SK-N-SH (cell line): ENCODE measurements around the gene PGLYRP4. TPM values are rescaled to one million over a fixed set of nuclear protein-coding genes. Genes with fewer than 3 reads are reported as not detected.

Experiments
- CTCF ChIA-PET: fragments of 300-600, 350-600 bp; formaldehyde crosslinking; extraction: SDS; loops from one replicate; lab custom pipeline; 2021; lab: Yijun Ruan, JAX
- POLR2A ChIA-PET: fragments of 350-600 bp; sonication (Branson Sonifier 250); formaldehyde crosslinking; extraction: SDS; loops from one replicate; lab custom pipeline; 2020; ENCODE audit warnings: antibody characterized with exemption, inconsistent platforms; lab: Yijun Ruan, JAX
- DNase-seq: peaks from one replicate; pipeline ENCODE4 v3.0.0; 2012
- H2AFZ ChIP-seq: fragments of 200-600 bp; sonication (generic); 2 replicates; pipeline ENCODE4 v1.8.1; 2016; ENCODE audit warnings: antibody characterized with exemption, mild to moderate bottlenecking, low read depth
- H3F3A ChIP-seq: fragments of 200-600 bp; sonication (generic); replicated peaks from 2 replicates; pipeline ENCODE3; 2016; ENCODE audit warnings: antibody characterized with exemption, mild to moderate bottlenecking; ENCODE audit not compliant: insufficient read depth
- H3K27ac ChIP-seq, 2 experiments: fragments of 200-500 bp in 1 of 2; fragments of 200-600 bp in 1 of 2; sonication (Bioruptor generic) in 1 of 2; sonication (generic), shearing (Covaris generic) in 1 of 2; 2 replicates each; pipeline versions ENCODE4 v1.5.1 to v1.6.1; 2014 to 2016; ENCODE audit warnings: low read depth in 2 of 2, inconsistent platforms in 1 of 2, low read length in 1 of 2, mild to moderate bottlenecking in 1 of 2, mixed read lengths in 1 of 2
- H3K27me3 ChIP-seq: fragments of 200-600 bp; sonication (generic), shearing (Covaris generic); 2 replicates; pipeline ENCODE4 v1.6.1; 2016; ENCODE audit warnings: mixed run types; ENCODE audit not compliant: insufficient read depth
- H3K36me3 ChIP-seq, 2 experiments: fragments of 200-500 bp in 1 of 2; fragments of 200-600 bp in 1 of 2; sonication (Bioruptor generic) in 1 of 2; sonication (generic) in 1 of 2; replicated peaks in 1 of 2; 2 replicates each; pipeline versions ENCODE3 to v1.5.1; 2014 to 2016; ENCODE audit warnings: low read length in 1 of 2, mild to moderate bottlenecking in 1 of 2; ENCODE audit not compliant: insufficient read depth in 2 of 2, control insufficient read depth in 1 of 2
- H3K4me1 ChIP-seq, 2 experiments: fragments of 200-500 bp in 1 of 2; fragments of 200-600 bp in 1 of 2; sonication (Bioruptor generic) in 1 of 2; sonication (generic), shearing (Covaris generic) in 1 of 2; 2 replicates each; pipeline versions ENCODE4 v1.5.1 to v1.6.1; 2014 to 2016; ENCODE audit warnings: low read depth in 1 of 2, low read length in 1 of 2, mixed run types in 1 of 2; ENCODE audit not compliant: insufficient read depth in 2 of 2, control insufficient read depth in 1 of 2
- H3K4me2 ChIP-seq: fragments of 200-600 bp; sonication (generic), shearing (Covaris generic); 2 replicates; pipeline ENCODE4 v1.6.1; 2017; ENCODE audit warnings: mixed run types
- H3K4me3 ChIP-seq, 2 experiments: fragments of 200-500 bp in 1 of 2; fragments of 200-600 bp in 1 of 2; sonication (Bioruptor generic) in 1 of 2; sonication (generic), shearing (Covaris generic) in 1 of 2; 2 replicates each; pipeline versions ENCODE4 v1.5.1 to v1.8.1; 2014 to 2016; ENCODE audit warnings: low read depth in 2 of 2, inconsistent platforms in 1 of 2, low read length in 1 of 2, mild to moderate bottlenecking in 1 of 2, mixed read lengths in 1 of 2, moderate library complexity in 1 of 2
- H3K79me2 ChIP-seq: fragments of 200-600 bp; sonication (generic); 2 replicates; pipeline ENCODE4 v1.8.1; 2017; ENCODE audit warnings: mild to moderate bottlenecking; ENCODE audit not compliant: insufficient read depth
- H3K9ac ChIP-seq: fragments of 200-600 bp; sonication (generic); 2 replicates; pipeline ENCODE4 v1.6.1; 2017; ENCODE audit warnings: mixed run types
- H3K9me2 ChIP-seq: fragments of 200-600 bp; sonication (generic); 2 replicates; pipeline ENCODE4 v1.6.1; 2017; ENCODE audit warnings: mixed run types
- H3K9me3 ChIP-seq: fragments of 200-600 bp; sonication (generic); 2 replicates; pipeline ENCODE4 v1.6.1; 2017; ENCODE audit warnings: mixed run types, mild to moderate bottlenecking, moderate library complexity
- H4K20me1 ChIP-seq: fragments of 200-600 bp; sonication (generic); 2 replicates; pipeline ENCODE4 v1.6.1; 2017; ENCODE audit warnings: mild to moderate bottlenecking, mixed run types; ENCODE audit not compliant: insufficient read depth
- CHD2 ChIP-seq: fragments of 150-350 bp; IDR thresholded peaks from 2 replicates; pipeline ENCODE4 v1.6.1; 2018; ENCODE audit warnings: low read length; ENCODE audit not compliant: partially characterized antibody
- ELF1 ChIP-seq: IDR thresholded peaks from 2 replicates; pipeline ENCODE4 v1.4.0; 2012
- FOSL2 ChIP-seq: IDR thresholded peaks from 2 replicates; pipeline ENCODE4 v1.4.0; 2012; ENCODE audit warnings: low read depth, mild to moderate bottlenecking, moderate library complexity, borderline replicate concordance
- FOXJ3 ChIP-seq: sonication (generic); formaldehyde crosslinking; IDR thresholded peaks from 2 replicates; pipeline ENCODE4 v1.5.1; 2020; ENCODE audit warnings: mild to moderate bottlenecking, missing genetic modification reagents
- GABPA ChIP-seq: IDR thresholded peaks from 2 replicates; pipeline ENCODE4 v1.4.0; 2012; ENCODE audit warnings: low read depth, mild to moderate bottlenecking
- GATA2 ChIP-seq: sonication (generic); formaldehyde crosslinking; IDR thresholded peaks from 2 replicates; pipeline ENCODE4 v1.5.0; 2020; ENCODE audit warnings: mild to moderate bottlenecking, missing genetic modification reagents
- JUND ChIP-seq: IDR thresholded peaks from 2 replicates; pipeline ENCODE4 v1.4.0; 2012
- MEF2A ChIP-seq: IDR thresholded peaks from 2 replicates; pipeline ENCODE4 v1.4.0; 2012; ENCODE audit warnings: low read depth, borderline replicate concordance
- MXI1 ChIP-seq: IDR thresholded peaks from 2 replicates; pipeline ENCODE4 v1.6.1; 2012; ENCODE audit warnings: mild to moderate bottlenecking, low read depth, low read length, improper control_type of control experiment
- NRF1 ChIP-seq: IDR thresholded peaks from 2 replicates; pipeline ENCODE4 v1.6.1; 2012; ENCODE audit warnings: low read depth, mild to moderate bottlenecking, low read length
- RFX5 ChIP-seq: IDR thresholded peaks from 2 replicates; pipeline ENCODE4 v1.6.1; 2012; ENCODE audit warnings: mild to moderate bottlenecking, improper control_type of control experiment, low read length
- RXRA ChIP-seq: IDR thresholded peaks from 2 replicates; pipeline ENCODE4 v1.4.0; 2012; ENCODE audit warnings: low read depth, mild to moderate bottlenecking, borderline replicate concordance
- SMC3 ChIP-seq: IDR thresholded peaks from 2 replicates; pipeline ENCODE4 v1.6.1; 2012; ENCODE audit warnings: low read depth, low read length, improper control_type of control experiment
- WGBS: methylation state at CpG from one replicate; pipeline ENCODE4 v1.1.6; 2017; ENCODE audit warnings: low lambda C conversion rate; 5-methylcytosine and 5-hydroxymethylcytosine counted together
- polyA plus RNA-seq, 3 experiments: library from polyadenylated mRNA; depleted of rRNA; stranded (reverse); fragments of >200 nt; gene quantifications; 2 replicates each; pipeline ENCODE4 v1.2.3, GENCODE V29; 2012
- TF ChIP-seq, protein P1 (sequence below): fragments of 150-350 bp; IDR thresholded peaks from 2 replicates; pipeline ENCODE4 v1.6.1; 2016; ENCODE audit warnings: mild to moderate bottlenecking, low read depth, low read length
- TF ChIP-seq, protein P2 (sequence below): IDR thresholded peaks from 2 replicates; pipeline ENCODE4 v1.4.0; 2012; ENCODE audit warnings: low read depth
- TF ChIP-seq, protein P3 (sequence below): fragments of 150-350 bp; IDR thresholded peaks from 2 replicates; pipeline ENCODE4 v1.6.1; 2017; ENCODE audit warnings: antibody characterized with exemption, low read length, low read depth, borderline replicate concordance
- TF ChIP-seq, protein P4 (sequence below): IDR thresholded peaks from 2 replicates; pipeline ENCODE4 v1.4.0; 2012; ENCODE audit warnings: low read depth, borderline replicate concordance
- TF ChIP-seq, protein P5 (sequence below): fragments of 200-600 bp; sonication (generic); IDR thresholded peaks from 2 replicates; pipeline ENCODE4 v1.6.1; 2017; ENCODE audit warnings: antibody characterized with exemption, mild to moderate bottlenecking, moderate library complexity

The PGLYRP4 gene
- polyA plus RNA-seq, 1 of the 3 experiments (the other 2 are of a cell fraction) = not detected

DNA sequence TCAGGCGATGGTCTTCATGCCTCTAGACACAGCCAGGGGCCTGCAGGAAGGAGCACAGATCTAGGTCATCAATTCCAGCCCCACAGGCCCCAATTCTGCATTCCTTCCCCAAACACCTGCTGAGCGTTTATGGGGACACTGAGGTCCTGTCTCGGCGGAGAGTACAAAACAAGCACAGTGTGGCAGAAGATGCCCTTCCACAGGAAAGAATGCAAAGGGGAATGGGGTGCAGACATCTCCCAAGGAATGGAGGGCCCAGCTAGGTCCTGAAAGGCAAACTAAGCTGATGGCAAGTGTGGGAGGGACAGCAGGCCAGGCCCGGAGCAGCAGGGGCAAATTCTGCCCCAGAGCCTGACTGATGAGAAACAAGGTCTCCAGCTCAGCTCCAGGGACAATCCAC is 45.8 kb upstream of the PGLYRP4 start:
- Histone ChIP-seq H3K9me3 (no peaks in the 10 kb centered on the region), H3K4me1 (no peaks in the 10 kb centered on the region), H4K20me1 (no peaks in the 10 kb centered on the region), H3K4me3 (no peak overlapping the region), H3K36me3 (no peaks in the 10 kb centered on the region), H3K79me2 (no peaks in the 10 kb centered on the region), H3K27ac (no peak overlapping the region), H3K4me2 (no peak overlapping the region), H3K9ac (no peak overlapping the region), H2AFZ (no peak overlapping the region), H3K27me3 (peaks cover 46% of the 10 kb centered on the region), H3F3A (no peaks in the 10 kb centered on the region), H3K9me2 (no peaks in the 10 kb centered on the region)
- TF ChIP-seq, protein P1, sequence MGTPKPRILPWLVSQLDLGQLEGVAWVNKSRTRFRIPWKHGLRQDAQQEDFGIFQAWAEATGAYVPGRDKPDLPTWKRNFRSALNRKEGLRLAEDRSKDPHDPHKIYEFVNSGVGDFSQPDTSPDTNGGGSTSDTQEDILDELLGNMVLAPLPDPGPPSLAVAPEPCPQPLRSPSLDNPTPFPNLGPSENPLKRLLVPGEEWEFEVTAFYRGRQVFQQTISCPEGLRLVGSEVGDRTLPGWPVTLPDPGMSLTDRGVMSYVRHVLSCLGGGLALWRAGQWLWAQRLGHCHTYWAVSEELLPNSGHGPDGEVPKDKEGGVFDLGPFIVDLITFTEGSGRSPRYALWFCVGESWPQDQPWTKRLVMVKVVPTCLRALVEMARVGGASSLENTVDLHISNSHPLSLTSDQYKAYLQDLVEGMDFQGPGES = no peak
- TF ChIP-seq MEF2A = no peak
- TF ChIP-seq GABPA = no peak
- TF ChIP-seq JUND = no peak
- TF ChIP-seq, protein P2, sequence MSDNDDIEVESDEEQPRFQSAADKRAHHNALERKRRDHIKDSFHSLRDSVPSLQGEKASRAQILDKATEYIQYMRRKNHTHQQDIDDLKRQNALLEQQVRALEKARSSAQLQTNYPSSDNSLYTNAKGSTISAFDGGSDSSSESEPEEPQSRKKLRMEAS = no peak
- 20% methylated on average over 5 of the region's 5 CpGs for WGBS
- ChIA-PET CTCF (no interaction called here), POLR2A (no interaction called here)
- no peak for DNase-seq

DNA sequence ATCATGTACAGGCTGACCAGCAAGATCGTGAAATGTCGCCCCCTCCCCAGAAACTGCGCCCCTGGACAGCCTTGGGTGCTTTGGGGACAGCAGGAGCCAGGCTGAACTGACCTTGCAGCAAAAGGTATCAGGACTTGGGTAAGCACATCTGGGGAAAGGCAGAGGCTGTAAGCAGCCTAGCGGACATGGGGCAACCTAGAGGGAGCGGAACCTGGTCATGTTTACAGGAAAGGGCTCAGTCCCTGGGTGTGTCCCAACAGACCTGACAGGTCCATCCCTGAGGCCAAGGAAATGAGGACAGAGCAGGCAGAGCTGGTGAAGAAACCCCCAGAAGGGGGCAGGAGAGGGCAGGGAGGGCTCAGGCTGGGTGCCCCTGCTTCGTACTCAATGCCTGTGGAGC is 45.3 kb upstream of the PGLYRP4 start:
- Histone ChIP-seq H3K9ac (no peak overlapping the region), H3K36me3 (no peaks in the 10 kb centered on the region), H3K4me2 (no peak overlapping the region), H3K27ac (no peak overlapping the region), H3K4me3 (no peak overlapping the region), H3K27me3 (peaks cover 46% of the 10 kb centered on the region), H4K20me1 (no peaks in the 10 kb centered on the region), H3K9me2 (no peaks in the 10 kb centered on the region), H2AFZ (no peak overlapping the region), H3K79me2 (no peaks in the 10 kb centered on the region), H3K4me1 (no peaks in the 10 kb centered on the region), H3K9me3 (no peaks in the 10 kb centered on the region), H3F3A (no peaks in the 10 kb centered on the region)
- POLR2A ChIA-PET = no interaction called here
- WGBS = 6% methylated on average over 6 of the region's 6 CpGs
- CTCF ChIA-PET = interaction anchor here (1.2 kb wide), 1 partner anchor 101 kb away, joined by 4 read pairs; no protein-coding TSS in a partner anchor
- no peak for DNase-seq
- TF ChIP-seq MEF2A = no peak
- TF ChIP-seq, protein P3, sequence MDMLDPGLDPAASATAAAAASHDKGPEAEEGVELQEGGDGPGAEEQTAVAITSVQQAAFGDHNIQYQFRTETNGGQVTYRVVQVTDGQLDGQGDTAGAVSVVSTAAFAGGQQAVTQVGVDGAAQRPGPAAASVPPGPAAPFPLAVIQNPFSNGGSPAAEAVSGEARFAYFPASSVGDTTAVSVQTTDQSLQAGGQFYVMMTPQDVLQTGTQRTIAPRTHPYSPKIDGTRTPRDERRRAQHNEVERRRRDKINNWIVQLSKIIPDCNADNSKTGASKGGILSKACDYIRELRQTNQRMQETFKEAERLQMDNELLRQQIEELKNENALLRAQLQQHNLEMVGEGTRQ = no peak
- TF ChIP-seq, protein P4, sequence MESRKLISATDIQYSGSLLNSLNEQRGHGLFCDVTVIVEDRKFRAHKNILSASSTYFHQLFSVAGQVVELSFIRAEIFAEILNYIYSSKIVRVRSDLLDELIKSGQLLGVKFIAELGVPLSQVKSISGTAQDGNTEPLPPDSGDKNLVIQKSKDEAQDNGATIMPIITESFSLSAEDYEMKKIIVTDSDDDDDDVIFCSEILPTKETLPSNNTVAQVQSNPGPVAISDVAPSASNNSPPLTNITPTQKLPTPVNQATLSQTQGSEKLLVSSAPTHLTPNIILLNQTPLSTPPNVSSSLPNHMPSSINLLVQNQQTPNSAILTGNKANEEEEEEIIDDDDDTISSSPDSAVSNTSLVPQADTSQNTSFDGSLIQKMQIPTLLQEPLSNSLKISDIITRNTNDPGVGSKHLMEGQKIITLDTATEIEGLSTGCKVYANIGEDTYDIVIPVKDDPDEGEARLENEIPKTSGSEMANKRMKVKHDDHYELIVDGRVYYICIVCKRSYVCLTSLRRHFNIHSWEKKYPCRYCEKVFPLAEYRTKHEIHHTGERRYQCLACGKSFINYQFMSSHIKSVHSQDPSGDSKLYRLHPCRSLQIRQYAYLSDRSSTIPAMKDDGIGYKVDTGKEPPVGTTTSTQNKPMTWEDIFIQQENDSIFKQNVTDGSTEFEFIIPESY = no peak
- TF ChIP-seq, protein P1 = no peak
- no peak for TF ChIP-seq RFX5
- TF ChIP-seq CHD2 = no peak
- no peak for TF ChIP-seq RXRA
- no peak for TF ChIP-seq MXI1
- no peak for TF ChIP-seq ELF1
- no peak for TF ChIP-seq FOSL2
- TF ChIP-seq FOXJ3 = no peak
- TF ChIP-seq NRF1 = no peak
- TF ChIP-seq, protein P5, sequence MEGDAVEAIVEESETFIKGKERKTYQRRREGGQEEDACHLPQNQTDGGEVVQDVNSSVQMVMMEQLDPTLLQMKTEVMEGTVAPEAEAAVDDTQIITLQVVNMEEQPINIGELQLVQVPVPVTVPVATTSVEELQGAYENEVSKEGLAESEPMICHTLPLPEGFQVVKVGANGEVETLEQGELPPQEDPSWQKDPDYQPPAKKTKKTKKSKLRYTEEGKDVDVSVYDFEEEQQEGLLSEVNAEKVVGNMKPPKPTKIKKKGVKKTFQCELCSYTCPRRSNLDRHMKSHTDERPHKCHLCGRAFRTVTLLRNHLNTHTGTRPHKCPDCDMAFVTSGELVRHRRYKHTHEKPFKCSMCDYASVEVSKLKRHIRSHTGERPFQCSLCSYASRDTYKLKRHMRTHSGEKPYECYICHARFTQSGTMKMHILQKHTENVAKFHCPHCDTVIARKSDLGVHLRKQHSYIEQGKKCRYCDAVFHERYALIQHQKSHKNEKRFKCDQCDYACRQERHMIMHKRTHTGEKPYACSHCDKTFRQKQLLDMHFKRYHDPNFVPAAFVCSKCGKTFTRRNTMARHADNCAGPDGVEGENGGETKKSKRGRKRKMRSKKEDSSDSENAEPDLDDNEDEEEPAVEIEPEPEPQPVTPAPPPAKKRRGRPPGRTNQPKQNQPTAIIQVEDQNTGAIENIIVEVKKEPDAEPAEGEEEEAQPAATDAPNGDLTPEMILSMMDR = no peak
- TF ChIP-seq SMC3 = no peak
- no peak for TF ChIP-seq GATA2 (CRISPR knock-in tag)
